ENCODE data around the gene AUTS2.

The AUTS2 gene

DNA sequence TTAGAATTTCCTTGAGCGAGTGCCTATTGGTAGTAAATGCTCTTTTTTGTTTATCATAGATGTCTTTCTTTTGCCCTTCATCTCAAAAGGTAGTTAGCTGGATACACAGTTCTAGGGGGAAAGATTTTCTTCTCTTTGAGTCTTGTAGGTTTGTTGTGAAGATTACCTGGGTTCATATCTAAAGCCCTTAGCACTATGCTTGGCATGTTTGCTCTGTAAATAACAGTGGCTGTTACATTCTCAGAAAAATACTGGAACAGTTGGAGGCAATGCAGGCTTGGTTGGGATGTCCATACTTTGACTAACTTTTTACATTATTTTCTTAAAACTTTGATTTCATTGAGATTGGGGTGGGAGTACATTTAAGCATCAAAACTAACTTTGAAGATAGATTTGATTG is 144.0 kb downstream of the AUTS2 start:
- no peak for DNase-seq (ENCODE audit: low read depth, low spot score)
- Histone ChIP-seq H3K4me3 (ENCODE audit: low read length) (no peak overlapping the region), H3K9me3 (ENCODE audit: control insufficient read depth, insufficient read depth, low read length) (no peaks in the 10 kb centered on the region), H3K27ac (ENCODE audit: low read length) (no peak overlapping the region), H3K36me3 (ENCODE audit: control insufficient read depth, insufficient read depth, low read length) (no peaks in the 10 kb centered on the region), H3K27me3 (ENCODE audit: control insufficient read depth, insufficient read depth, low read length) (no peaks in the 10 kb centered on the region), H3K4me1 (ENCODE audit: control insufficient read depth, insufficient read depth, low read length) (peaks cover 3% of the 10 kb centered on the region)
- no CpG with 5 or more reads among the region's 1 CpG for WGBS (ENCODE audit: insufficient coverage, insufficient read length)

- Histone ChIP-seq H3K4me3 (ENCODE audit: low read length) (no peak overlapping the region), H3K27me3 (ENCODE audit: control insufficient read depth, insufficient read depth, low read length) (no peaks in the 10 kb centered on the region), H3K27ac (ENCODE audit: low read length) (no peak overlapping the region), H3K9me3 (ENCODE audit: control insufficient read depth, insufficient read depth, low read length) (no peaks in the 10 kb centered on the region), H3K36me3 (ENCODE audit: control insufficient read depth, insufficient read depth, low read length) (no peaks in the 10 kb centered on the region), H3K4me1 (ENCODE audit: control insufficient read depth, insufficient read depth, low read length) (no peaks in the 10 kb centered on the region)
- no CpG with 5 or more reads among the region's 2 CpGs for WGBS (ENCODE audit: insufficient coverage, insufficient read length)
- DNase-seq (ENCODE audit: low read depth, low spot score), result no peak
Observed at GRCh38 chr7:69743436-69743835, 145.2 kb downstream of the AUTS2 start.

DNA sequence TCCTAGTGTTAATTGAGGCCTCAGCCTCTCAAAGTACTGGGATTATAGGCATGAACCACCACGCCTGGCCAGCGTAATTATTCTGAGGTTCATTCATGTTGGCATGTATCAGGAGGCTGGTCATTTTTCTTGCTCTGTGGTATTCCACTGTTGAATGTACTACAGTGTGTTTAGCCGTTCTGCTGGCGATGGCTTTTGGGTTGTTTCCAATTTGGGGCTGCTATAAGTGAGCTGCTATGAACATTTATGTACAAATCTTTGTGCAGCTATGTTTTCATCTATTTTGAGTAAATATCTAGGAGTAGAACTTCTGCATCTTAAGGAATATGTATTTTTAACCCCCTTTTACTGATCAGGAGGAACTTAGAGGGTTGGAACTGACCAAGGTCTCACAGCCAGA is 145.8 kb downstream of the AUTS2 start:
- no peak overlapping the region for H3K27ac ChIP-seq (ENCODE audit: low read length)
- H3K27me3 ChIP-seq (ENCODE audit: control insufficient read depth, insufficient read depth, low read length), result no peaks in the 10 kb centered on the region
- whole genome bisulfite sequencing (ENCODE audit: insufficient coverage, insufficient read length), result no CpG with 5 or more reads among the region's 4 CpGs
- no peak overlapping the region for H3K4me3 ChIP-seq (ENCODE audit: low read length)
- no peak for DNase-seq (ENCODE audit: low read depth, low spot score)
- H3K36me3 ChIP-seq (ENCODE audit: control insufficient read depth, insufficient read depth, low read length), result no peaks in the 10 kb centered on the region
- no peaks in the 10 kb centered on the region for H3K9me3 ChIP-seq (ENCODE audit: control insufficient read depth, insufficient read depth, low read length)
- no peaks in the 10 kb centered on the region for H3K4me1 ChIP-seq (ENCODE audit: control insufficient read depth, insufficient read depth, low read length)

GRCh38 chr7:69746383-69746782 is 148.1 kb downstream of the AUTS2 start:
- Histone ChIP-seq H3K27ac (ENCODE audit: low read length) (no peak overlapping the region), H3K4me3 (ENCODE audit: low read length) (no peak overlapping the region), H3K4me1 (ENCODE audit: control insufficient read depth, insufficient read depth, low read length) (no peaks in the 10 kb centered on the region), H3K27me3 (ENCODE audit: control insufficient read depth, insufficient read depth, low read length) (no peaks in the 10 kb centered on the region), H3K9me3 (ENCODE audit: control insufficient read depth, insufficient read depth, low read length) (no peaks in the 10 kb centered on the region), H3K36me3 (ENCODE audit: control insufficient read depth, insufficient read depth, low read length) (no peaks in the 10 kb centered on the region)
- no peak for DNase-seq (ENCODE audit: low read depth, low spot score)
- WGBS (ENCODE audit: insufficient coverage, insufficient read length), result no CpG with 5 or more reads among the region's 3 CpGs

DNA sequence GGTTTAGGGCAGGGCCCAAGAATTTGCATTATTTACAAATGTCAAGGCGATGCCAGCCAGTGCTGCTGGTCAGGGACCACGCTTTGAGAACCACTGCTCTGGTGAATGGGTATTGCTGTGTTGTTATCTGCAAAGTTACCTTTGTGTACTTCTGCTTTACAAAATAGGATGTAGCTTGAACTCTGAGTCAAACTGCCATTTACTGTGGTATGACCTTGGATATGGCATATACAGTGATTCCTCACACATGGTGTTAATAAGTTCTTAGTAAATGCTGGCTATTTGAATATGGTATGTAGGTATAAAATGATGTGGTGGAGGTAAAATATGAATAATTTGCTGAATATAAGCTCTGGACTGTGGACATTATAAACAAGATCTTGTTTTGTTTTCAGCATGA is 148.9 kb downstream of the AUTS2 start:
- WGBS (ENCODE audit: insufficient coverage, insufficient read length), result no CpG with 5 or more reads among the region's 2 CpGs
- Histone ChIP-seq H3K36me3 (ENCODE audit: control insufficient read depth, insufficient read depth, low read length) (no peaks in the 10 kb centered on the region), H3K4me3 (ENCODE audit: low read length) (no peak overlapping the region), H3K9me3 (ENCODE audit: control insufficient read depth, insufficient read depth, low read length) (no peaks in the 10 kb centered on the region), H3K27me3 (ENCODE audit: control insufficient read depth, insufficient read depth, low read length) (no peaks in the 10 kb centered on the region), H3K4me1 (ENCODE audit: control insufficient read depth, insufficient read depth, low read length) (no peaks in the 10 kb centered on the region), H3K27ac (ENCODE audit: low read length) (no peak overlapping the region)
- no peak for DNase-seq (ENCODE audit: low read depth, low spot score)

GRCh38 chr7:69748530-69748929 is 150.3 kb downstream of the AUTS2 start:
- no peak overlapping the region for H3K27ac ChIP-seq (ENCODE audit: low read length)
- no peaks in the 10 kb centered on the region for H3K36me3 ChIP-seq (ENCODE audit: control insufficient read depth, insufficient read depth, low read length)
- H3K27me3 ChIP-seq (ENCODE audit: control insufficient read depth, insufficient read depth, low read length), result no peaks in the 10 kb centered on the region
- H3K9me3 ChIP-seq (ENCODE audit: control insufficient read depth, insufficient read depth, low read length), result no peaks in the 10 kb centered on the region
- H3K4me1 ChIP-seq (ENCODE audit: control insufficient read depth, insufficient read depth, low read length), result no peaks in the 10 kb centered on the region
- no peak overlapping the region for H3K4me3 ChIP-seq (ENCODE audit: low read length)
- no peak for DNase-seq (ENCODE audit: low read depth, low spot score)

DNA sequence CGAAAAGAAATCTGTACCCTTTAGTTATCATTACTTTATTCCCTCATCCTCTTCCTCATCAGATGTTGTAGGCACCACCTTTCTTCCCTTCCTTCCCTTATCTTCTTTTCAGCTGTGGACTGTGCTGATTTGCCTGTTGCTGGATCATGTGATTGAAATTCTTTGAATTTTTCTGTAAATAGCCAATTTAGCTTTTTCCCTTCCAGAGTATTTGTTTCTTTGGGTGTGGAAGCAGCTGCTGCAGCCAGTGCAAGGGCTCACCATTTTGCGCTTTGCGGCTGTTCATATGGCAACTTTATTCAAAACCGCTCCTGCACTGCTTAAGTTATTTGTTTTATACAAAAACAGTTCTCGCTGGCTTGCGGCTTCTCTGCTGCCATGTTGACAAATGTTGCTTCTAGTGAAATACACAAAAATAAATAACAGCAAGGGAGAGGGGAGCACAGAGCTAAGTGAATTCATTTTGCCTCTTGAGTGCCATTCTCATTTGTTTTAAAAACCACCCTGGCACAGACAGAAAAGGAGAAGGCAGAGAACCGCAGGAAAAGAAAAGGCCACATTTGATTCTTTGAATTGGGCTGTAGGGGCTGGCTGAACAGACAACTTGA is 151.2 kb downstream of the AUTS2 start:
- Histone ChIP-seq H3K27ac (ENCODE audit: low read length) (no peak overlapping the region), H3K4me3 (ENCODE audit: low read length) (no peak overlapping the region), H3K27me3 (ENCODE audit: control insufficient read depth, insufficient read depth, low read length) (no peaks in the 10 kb centered on the region), H3K4me1 (ENCODE audit: control insufficient read depth, insufficient read depth, low read length) (0 out of 2 replicates have a peak, but pooled peaks cover 1% of the 10 kb centered on the region), H3K36me3 (ENCODE audit: control insufficient read depth, insufficient read depth, low read length) (no peaks in the 10 kb centered on the region), H3K9me3 (ENCODE audit: control insufficient read depth, insufficient read depth, low read length) (no peaks in the 10 kb centered on the region)
- WGBS (ENCODE audit: insufficient coverage, insufficient read length), result no CpG with 5 or more reads among the region's 7 CpGs
- no peak for DNase-seq (ENCODE audit: low read depth, low spot score)

- H3K4me1 ChIP-seq (ENCODE audit: control insufficient read depth, insufficient read depth, low read length), result 0 out of 2 replicates have a peak, but pooled peaks cover 1% of the 10 kb centered on the region
- H3K27ac ChIP-seq (ENCODE audit: low read length), result no peak overlapping the region
Observed at GRCh38 chr7:69749994-69750393, 151.7 kb downstream of the AUTS2 start.

DNA sequence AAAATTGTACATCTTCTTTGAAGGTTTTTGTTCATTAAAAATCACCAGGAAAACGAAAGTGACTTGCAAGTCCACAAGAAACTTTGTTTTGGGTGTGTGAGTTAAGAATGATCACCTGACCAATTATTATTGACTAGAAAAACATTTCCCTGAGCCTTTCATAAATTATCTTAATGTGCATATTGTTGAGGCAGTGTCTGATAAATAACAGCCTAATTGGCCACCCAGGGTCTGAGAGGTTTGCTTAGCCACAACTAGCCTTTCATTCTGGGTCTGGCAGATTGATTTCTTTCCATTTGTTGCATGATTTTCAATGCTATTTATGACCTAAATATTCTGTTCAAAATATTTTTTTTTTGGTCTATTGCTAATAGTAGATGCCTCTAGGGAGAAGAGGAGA is 152.8 kb downstream of the AUTS2 start:
- no peaks in the 10 kb centered on the region for H3K36me3 ChIP-seq (ENCODE audit: control insufficient read depth, insufficient read depth, low read length)
- DNase-seq (ENCODE audit: low read depth, low spot score), result no peak
- 0 out of 2 replicates have a peak, but pooled peaks cover 1% of the 10 kb centered on the region for H3K4me1 ChIP-seq (ENCODE audit: control insufficient read depth, insufficient read depth, low read length)
- no CpG with 5 or more reads among the region's 1 CpG for WGBS (ENCODE audit: insufficient coverage, insufficient read length)
- no peak overlapping the region for H3K27ac ChIP-seq (ENCODE audit: low read length)
- H3K9me3 ChIP-seq (ENCODE audit: control insufficient read depth, insufficient read depth, low read length), result no peaks in the 10 kb centered on the region
- no peak overlapping the region for H3K4me3 ChIP-seq (ENCODE audit: low read length)
- H3K27me3 ChIP-seq (ENCODE audit: control insufficient read depth, insufficient read depth, low read length), result no peaks in the 10 kb centered on the region

More at GRCh38 chr7:69749994-69750393, 151.7 kb downstream of the AUTS2 start:
- DNase-seq (ENCODE audit: low read depth, low spot score), result no peak
- H3K9me3 ChIP-seq (ENCODE audit: control insufficient read depth, insufficient read depth, low read length), result no peaks in the 10 kb centered on the region
- H3K36me3 ChIP-seq (ENCODE audit: control insufficient read depth, insufficient read depth, low read length), result no peaks in the 10 kb centered on the region
- H3K4me3 ChIP-seq (ENCODE audit: low read length), result no peak overlapping the region
- H3K27me3 ChIP-seq (ENCODE audit: control insufficient read depth, insufficient read depth, low read length), result no peaks in the 10 kb centered on the region
- WGBS (ENCODE audit: insufficient coverage, insufficient read length), result no CpG with 5 or more reads among the region's 4 CpGs

DNA sequence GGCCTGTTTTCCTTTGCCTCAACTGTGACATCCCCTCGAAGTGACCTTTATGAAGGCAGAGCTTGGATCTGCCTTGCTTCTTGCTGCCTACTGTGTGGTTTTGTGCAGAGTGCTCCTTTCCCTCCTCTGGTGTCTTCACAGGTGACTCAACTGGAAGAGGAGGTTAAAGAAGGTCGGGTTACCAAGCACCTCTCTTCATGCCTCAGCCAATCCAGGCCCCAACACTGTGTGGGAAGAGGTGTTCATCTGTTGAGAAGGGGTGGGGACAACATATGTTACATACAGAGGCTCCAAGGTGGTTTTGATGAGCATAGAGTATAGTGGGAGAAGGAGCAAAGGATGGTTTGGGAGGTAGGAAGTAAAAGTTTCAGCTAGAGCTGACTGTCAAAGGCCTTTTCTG is 155.7 kb downstream of the AUTS2 start:
- H3K4me1 ChIP-seq (ENCODE audit: control insufficient read depth, insufficient read depth, low read length), result 0 out of 2 replicates have a peak, but pooled peaks cover 1% of the 10 kb centered on the region
- no peaks in the 10 kb centered on the region for H3K27me3 ChIP-seq (ENCODE audit: control insufficient read depth, insufficient read depth, low read length)
- H3K9me3 ChIP-seq (ENCODE audit: control insufficient read depth, insufficient read depth, low read length), result no peaks in the 10 kb centered on the region
- no peaks in the 10 kb centered on the region for H3K36me3 ChIP-seq (ENCODE audit: control insufficient read depth, insufficient read depth, low read length)
- no peak for DNase-seq (ENCODE audit: low read depth, low spot score)
- no peak overlapping the region for H3K27ac ChIP-seq (ENCODE audit: low read length)
- no CpG with 5 or more reads among the region's 2 CpGs for WGBS (ENCODE audit: insufficient coverage, insufficient read length)
- H3K4me3 ChIP-seq (ENCODE audit: low read length), result no peak overlapping the region

DNA sequence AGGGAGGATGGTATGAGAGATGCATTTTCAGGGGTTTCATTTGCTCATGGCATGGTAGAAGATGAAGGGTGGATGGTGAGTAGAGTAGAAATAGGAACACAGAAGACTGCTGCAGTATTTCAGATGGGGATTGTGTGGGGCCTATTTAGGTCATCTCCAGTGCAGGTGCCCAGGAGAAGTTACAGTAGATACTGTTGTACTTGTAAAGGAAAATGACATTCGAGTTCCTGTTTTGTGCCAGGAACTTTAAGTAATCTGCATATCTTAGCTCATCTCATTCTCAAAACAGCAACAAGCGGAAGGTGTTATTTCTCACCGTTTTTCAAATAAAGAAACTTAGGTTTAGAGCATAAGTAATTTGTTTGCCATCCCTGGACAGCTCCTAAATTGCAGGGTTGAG is 156.2 kb downstream of the AUTS2 start:
- H3K36me3 ChIP-seq (ENCODE audit: control insufficient read depth, insufficient read depth, low read length), result no peaks in the 10 kb centered on the region
- no peaks in the 10 kb centered on the region for H3K27me3 ChIP-seq (ENCODE audit: control insufficient read depth, insufficient read depth, low read length)
- no peak for DNase-seq (ENCODE audit: low read depth, low spot score)
- no peak overlapping the region for H3K4me3 ChIP-seq (ENCODE audit: low read length)
- WGBS (ENCODE audit: insufficient coverage, insufficient read length), result no CpG with 5 or more reads among the region's 3 CpGs
- 0 out of 2 replicates have a peak, but pooled peaks cover 1% of the 10 kb centered on the region for H3K4me1 ChIP-seq (ENCODE audit: control insufficient read depth, insufficient read depth, low read length)
- H3K27ac ChIP-seq (ENCODE audit: low read length), result no peak overlapping the region
- no peaks in the 10 kb centered on the region for H3K9me3 ChIP-seq (ENCODE audit: control insufficient read depth, insufficient read depth, low read length)
